Activated CD4-positive, alpha-beta memory T cell treated with anti-CD3 and anti-CD28 coated beads for 36 hours (primary cell): Measurements from ENCODE around the gene LACTB. TPM values are rescaled to one million over a fixed set of nuclear protein-coding genes. Genes with fewer than 3 reads are reported as not detected.

Source experiments
- CTCF ChIA-PET: fragments of 350-600 bp; sonication (Branson Sonifier 250); formaldehyde crosslinking; loops from one replicate; lab custom pipeline; 2021; ENCODE audit warnings: antibody characterized with exemption, inconsistent platforms; lab: Charles Lee
- POLR2A ChIA-PET: fragments of 350-600 bp; sonication (Branson Sonifier 250); formaldehyde crosslinking; loops from one replicate; lab custom pipeline; 2021; ENCODE audit warnings: antibody characterized with exemption; lab: Charles Lee
- DNase-seq: peaks from one replicate; pipeline ENCODE4 v3.0.0-alpha.2; 2020
- H3K27ac Mint-ChIP-seq: one replicate; pipeline ENCODE4 v1.8.0; 2021; ENCODE audit warnings: mixed read lengths
- H3K27me3 Mint-ChIP-seq: one replicate; pipeline ENCODE4 v1.8.0; 2021; ENCODE audit warnings: mixed read lengths
- H3K36me3 Mint-ChIP-seq: one replicate; pipeline ENCODE4 v1.8.0; 2021; ENCODE audit warnings: mixed read lengths
- H3K4me1 Mint-ChIP-seq: one replicate; pipeline ENCODE4 v1.8.0; 2021; ENCODE audit warnings: low read depth, mixed read lengths
- H3K4me3 Mint-ChIP-seq: one replicate; pipeline ENCODE4 v1.8.0; 2021; ENCODE audit warnings: mild to moderate bottlenecking, mixed read lengths
- H3K9me3 Mint-ChIP-seq: one replicate; pipeline ENCODE4 v1.8.0; 2021; ENCODE audit warnings: mixed read lengths
- intact Hi-C: fragments of 100-400 bp; cut with micrococcal nuclease; formaldehyde crosslinking; loops from one replicate; pipeline ENCODE4 v1.15.1; 2023
- total RNA-seq, 2 experiments: library from RNA; stranded (reverse); gene quantifications; one replicate each; pipeline ENCODE4 v1.2.3, GENCODE V29; 2021

LACTB gene
- total RNA-seq, 2 experiments from 2014 or later, result 23.7 to 24.5 TPM

DNA sequence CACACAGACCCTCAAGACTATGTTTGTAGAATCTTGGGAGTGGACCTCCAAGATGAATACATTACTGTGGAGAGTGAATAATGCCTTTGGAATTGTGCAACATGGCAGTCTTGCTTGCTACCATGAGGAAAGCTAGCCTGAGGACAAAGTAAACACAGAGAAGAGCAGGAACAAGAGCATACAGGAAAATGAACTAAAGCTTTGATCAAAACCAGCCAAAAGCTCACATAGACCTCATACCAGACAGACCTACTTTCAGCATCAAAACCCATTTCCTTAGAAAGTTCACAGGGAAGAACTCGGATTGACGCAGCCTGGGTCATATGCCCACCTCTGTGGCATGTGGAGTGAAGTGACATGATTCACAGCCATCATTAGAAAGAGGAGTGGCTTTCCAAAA, 64.4 kb downstream of the LACTB start:
- H3K27ac Mint-ChIP-seq, result no peak overlapping the region
- no peak for DNase-seq
- no peaks in the 10 kb centered on the region for H3K9me3 Mint-ChIP-seq
- POLR2A ChIA-PET, result no interaction called here
- intact Hi-C loops, result loop anchor here (10.0 kb wide), 1 partner anchor 909 kb away; the partner anchor contains the start of genes CIAO2A and SNX1
- H3K27me3 Mint-ChIP-seq, result no peaks in the 10 kb centered on the region
- H3K36me3 Mint-ChIP-seq, result peaks cover 3% of the 10 kb centered on the region
- H3K4me3 Mint-ChIP-seq, result no peak overlapping the region
- CTCF ChIA-PET, result interaction anchor here (1.7 kb wide), 1 partner anchor 8 kb away, joined by 4 read pairs; no protein-coding TSS in a partner anchor
- H3K4me1 Mint-ChIP-seq, result peaks cover 17% of the 10 kb centered on the region

DNA sequence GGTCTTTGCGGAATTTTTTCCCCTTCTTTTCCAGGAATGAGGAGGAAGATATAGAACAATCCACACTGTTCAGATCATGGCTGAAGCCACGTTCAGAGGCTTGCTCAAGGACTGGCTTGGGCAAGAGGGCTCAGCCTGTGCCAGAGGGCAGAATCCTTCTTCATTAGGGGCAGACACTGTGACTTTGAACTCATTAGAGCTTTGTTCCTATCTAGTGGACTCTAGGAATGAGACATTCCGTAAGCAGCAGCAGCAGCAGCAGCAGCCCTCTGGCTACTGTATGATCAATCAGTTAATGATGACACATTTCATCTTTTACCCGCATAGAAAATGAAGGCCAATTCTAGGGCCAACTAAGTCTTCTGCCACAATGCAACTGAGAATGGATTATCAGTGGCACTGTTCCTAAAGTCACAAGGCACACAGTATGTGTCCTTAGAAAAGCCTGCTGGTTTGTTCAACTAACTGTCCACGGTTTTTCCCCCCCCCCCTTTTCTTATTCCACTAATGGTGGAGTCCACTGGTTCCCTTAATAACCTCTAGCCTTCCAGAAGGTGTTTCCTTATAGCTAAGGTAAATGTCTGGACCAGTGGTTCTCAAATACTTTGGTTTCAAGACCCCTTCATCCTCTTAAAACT, 66.0 kb downstream of the LACTB start:
- Mint-ChIP-seq H3K27ac (no peak overlapping the region), H3K9me3 (no peaks in the 10 kb centered on the region), H3K4me1 (peaks cover 31% of the 10 kb centered on the region), H3K27me3 (no peaks in the 10 kb centered on the region), H3K36me3 (peaks cover 3% of the 10 kb centered on the region), H3K4me3 (no peak overlapping the region)
- ChIA-PET POLR2A (no interaction called here), CTCF (no interaction called here)
- DNase-seq, result no peak
- intact Hi-C loops, result loop anchor here (1.0 to 10.0 kb wide), 4 partner anchors 10 to 907 kb away; partner anchors contain the start of genes CIAO2A, RPS27L and SNX1

GRCh38 chr15:63188247-63188925, 66.7 kb downstream of the LACTB start:
- Mint-ChIP-seq H3K4me1 (peaks cover 38% of the 10 kb centered on the region), H3K27ac (peak overlapping the region; percentile 94), H3K36me3 (peaks cover 4% of the 10 kb centered on the region), H3K4me3 (peak overlapping the region; percentile 93), H3K9me3 (no peaks in the 10 kb centered on the region), H3K27me3 (no peaks in the 10 kb centered on the region)
- POLR2A ChIA-PET, result interaction anchor here (1.0 to 1.4 kb wide), 2 partner anchors 9 to 11 kb away, joined by 3 read pairs; no protein-coding TSS in a partner anchor
- intact Hi-C loops, result loop anchor here (1.0 to 10.0 kb wide), 4 partner anchors 11 to 906 kb away; partner anchors contain the start of genes CIAO2A, RPS27L and SNX1
- peak; percentile 67 for DNase-seq
- CTCF ChIA-PET, result interaction anchor here (1.1 kb wide), 1 partner anchor 50 kb away, joined by 3 read pairs; no protein-coding TSS in a partner anchor

GRCh38 chr15:63188926-63189871, 67.5 kb downstream of the LACTB start, which contains the start of gene RAB8B:
Gene RAB8B, plus strand, starts transcription at chr15:63189606. Its CDS starts 19 bp downstream, at chr15:63189625.
- Mint-ChIP-seq H3K27ac (peak within 1 kb of the TSS; percentile 94), H3K36me3 (peaks cover 4% of the 10 kb centered on the region), H3K27me3 (no peaks in the 10 kb centered on the region), H3K4me3 (peak within 1 kb of the TSS; percentile 93), H3K4me1 (peaks cover 44% of the 10 kb centered on the region), H3K9me3 (no peaks in the 10 kb centered on the region)
- intact Hi-C loops, result loop anchor here (1.0 to 10.0 kb wide), 4 partner anchors 12 to 906 kb away; partner anchors contain the start of genes CIAO2A, RPS27L and SNX1
- ChIA-PET CTCF (interaction anchor here (1.1 kb wide), 1 partner anchor 49 kb away, joined by 3 read pairs; no protein-coding TSS in a partner anchor), POLR2A (interaction anchor here (0.7 to 1.4 kb wide), 3 partner anchors 8 to 102 kb away, joined by 3 read pairs; no protein-coding TSS in a partner anchor)
- peak; percentile 99 for DNase-seq

DNA sequence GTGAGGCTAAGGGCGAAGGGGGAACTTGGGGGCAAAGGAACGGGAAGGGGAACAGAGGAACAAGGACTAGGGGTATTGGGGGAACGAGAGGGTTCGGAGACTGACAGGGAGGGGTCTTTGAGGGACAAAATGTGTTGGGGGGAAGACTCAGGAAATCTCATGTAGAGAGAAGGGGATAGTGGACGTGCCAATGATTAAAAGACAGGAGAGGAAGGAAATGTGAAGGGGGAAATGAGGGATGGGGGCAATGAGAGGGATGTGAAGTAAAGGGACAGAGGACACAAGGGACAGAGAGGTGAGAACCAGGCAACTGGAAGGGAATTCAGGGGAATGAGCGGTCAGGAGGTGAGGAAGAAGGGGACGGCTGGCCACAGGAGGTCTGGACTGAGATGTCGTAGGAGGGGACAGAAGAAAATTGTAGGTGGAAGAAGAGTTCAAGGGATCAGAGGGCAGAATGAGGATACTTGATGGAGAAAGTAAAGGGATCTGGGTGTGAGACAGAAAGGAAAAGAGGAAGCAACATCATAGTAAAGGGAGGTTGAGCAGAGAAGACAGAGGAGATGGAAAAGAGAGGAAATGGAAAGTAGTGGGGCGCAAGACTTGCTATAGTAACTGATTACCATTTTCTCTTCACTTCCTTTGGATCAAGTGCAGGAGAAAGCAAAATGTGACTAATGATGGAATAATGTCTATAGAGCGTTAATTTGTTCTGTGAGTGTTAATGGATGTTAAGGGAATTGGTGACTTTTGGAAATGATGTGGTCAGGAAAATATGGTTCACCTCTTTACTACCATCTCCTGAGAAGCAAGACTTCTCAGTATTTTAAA, 68.5 kb downstream of the LACTB start:
- H3K4me1 Mint-ChIP-seq, result peaks cover 53% of the 10 kb centered on the region
- H3K9me3 Mint-ChIP-seq, result no peaks in the 10 kb centered on the region

DNA sequence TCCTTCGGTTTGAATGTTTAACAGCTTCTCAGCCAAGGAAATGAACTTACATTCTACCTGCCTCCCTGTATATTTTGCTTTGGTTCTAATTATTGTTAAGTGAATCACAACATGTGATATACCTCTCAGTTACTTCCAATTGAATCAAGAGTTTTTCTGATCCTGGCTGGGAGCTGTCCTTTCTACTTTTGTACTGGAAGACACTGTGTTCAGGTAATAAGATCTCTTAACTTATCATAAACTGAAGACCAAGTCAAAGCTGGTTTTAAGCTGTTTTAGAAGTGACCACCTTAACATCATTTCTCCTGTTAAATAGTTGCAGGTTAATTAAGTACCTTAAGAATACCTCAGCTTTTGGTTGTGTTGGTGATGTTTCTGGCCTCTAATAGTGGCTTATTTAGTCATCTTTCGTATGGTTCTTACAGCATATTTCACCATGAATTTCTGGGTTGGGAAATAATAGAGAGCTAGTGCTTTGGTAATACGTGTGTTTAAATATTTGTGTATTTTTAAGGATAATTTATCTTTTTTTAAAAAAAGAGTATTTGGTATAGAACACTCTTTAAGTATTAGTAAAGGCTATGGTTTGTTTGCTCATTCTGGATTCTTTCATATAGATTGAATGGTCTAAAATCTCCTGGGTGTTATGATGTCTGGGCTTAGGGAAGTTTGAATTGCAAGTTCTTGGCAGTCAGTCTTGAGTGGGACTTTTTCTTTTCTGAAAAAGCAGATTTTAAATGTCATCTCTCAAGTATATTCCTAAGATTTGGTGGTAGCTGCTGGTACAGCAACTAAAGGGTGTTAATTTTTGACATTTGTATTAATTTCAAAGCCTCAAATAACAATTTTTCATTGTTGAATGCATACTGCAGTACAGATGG, 69.3 kb downstream of the LACTB start:
- peak overlapping the region; percentile 93 for H3K4me3 Mint-ChIP-seq
- peaks cover 61% of the 10 kb centered on the region for H3K4me1 Mint-ChIP-seq
- POLR2A ChIA-PET, result interaction anchor here (0.9 to 8.8 kb wide), 9 partner anchors 12 to 87 kb away, joined by 3 to 104 read pairs (median 15); partner anchors contain the start of gene RPS27L
- CTCF ChIA-PET, result interaction anchor here (0.6 to 2.0 kb wide), 7 partner anchors 20 to 296 kb away, joined by 3 to 11 read pairs (median 6); partner anchors contain the start of gene RPS27L
- DNase-seq, result no peak
- H3K36me3 Mint-ChIP-seq, result peaks cover 12% of the 10 kb centered on the region
- intact Hi-C loops, result loop anchor here (5.0 kb wide), 2 partner anchors 291 to 311 kb away; partner anchors contain the start of gene USP3
- H3K9me3 Mint-ChIP-seq, result no peaks in the 10 kb centered on the region
- no peaks in the 10 kb centered on the region for H3K27me3 Mint-ChIP-seq
- H3K27ac Mint-ChIP-seq, result peak overlapping the region; percentile 92

More for the DNA sequence above, 68.5 kb downstream of the LACTB start:
- intact Hi-C loops, result loop anchor here (2.0 to 10.0 kb wide), 4 partner anchors 67 to 905 kb away; partner anchors contain the start of genes CIAO2A, SNX1 and USP3
- H3K27ac Mint-ChIP-seq, result peak overlapping the region; percentile 92
- H3K36me3 Mint-ChIP-seq, result peaks cover 7% of the 10 kb centered on the region
- DNase-seq, result no peak
- ChIA-PET CTCF (interaction anchor here (0.6 to 1.6 kb wide), 3 partner anchors 27 to 42 kb away, joined by 3 to 6 read pairs (median 3); no protein-coding TSS in a partner anchor), POLR2A (interaction anchor here (1.4 to 8.8 kb wide), 5 partner anchors 8 to 42 kb away, joined by 3 to 104 read pairs (median 15); partner anchors contain the start of gene RPS27L)
- peak overlapping the region; percentile 93 for H3K4me3 Mint-ChIP-seq
- no peaks in the 10 kb centered on the region for H3K27me3 Mint-ChIP-seq

Other genes with a start within 250 kb of the LACTB start
- gene TPM1, start 79.1 kb upstream of the LACTB start, total RNA-seq, result 10 to 100 TPM; 10.8 to 11.4 TPM
- 100 to 1,000 TPM; 139 to 140 TPM for gene RPS27L, start 35.6 kb downstream of the LACTB start, total RNA-seq
- gene RAB8B, start 67.7 kb downstream of the LACTB start, total RNA-seq, result 100 to 1,000 TPM; 109 to 119 TPM
- 1 to 10 TPM; 6.6 to 7.0 TPM for gene APH1B, start 155.7 kb downstream of the LACTB start, total RNA-seq